Mucosa of stomach (tissue), 1 donor: ENCODE results near the gene ODF2.
"Not testable (repeated sequence)": the region's sequence is repeated elsewhere in the genome, so short reads cannot be mapped to it uniquely, and the experiment has no call there.

Source experiments
- H3K27me3 ChIP-seq: one replicate; pipeline ENCODE4 v1.7.0; 2013; ENCODE audit warnings: mild to moderate bottlenecking, low read length; ENCODE audit not compliant: control insufficient read depth, insufficient read depth
- H3K36me3 ChIP-seq: one replicate; pipeline ENCODE4 v1.7.0; 2013; ENCODE audit warnings: low read length; ENCODE audit not compliant: control insufficient read depth, insufficient read depth
- H3K4me1 ChIP-seq: one replicate; pipeline ENCODE4 v1.7.0; 2013; ENCODE audit warnings: mild to moderate bottlenecking, low read length; ENCODE audit not compliant: control insufficient read depth, insufficient read depth
- H3K4me3 ChIP-seq: one replicate; pipeline ENCODE4 v1.7.0; 2013; ENCODE audit warnings: low read length
- H3K9ac ChIP-seq: one replicate; pipeline ENCODE4 v1.7.0; 2013; ENCODE audit warnings: mild to moderate bottlenecking, low read length, moderate library complexity
- H3K9me3 ChIP-seq: one replicate; pipeline ENCODE4 v1.7.0; 2013; ENCODE audit warnings: mild to moderate bottlenecking, low read length, moderate library complexity; ENCODE audit not compliant: control insufficient read depth
- donor health status: Pancreatic carcinoma.

The ODF2 gene

GRCh38 chr9:128429513-128430086 lies 26.2 kb upstream of the ODF2 start:
- H3K4me1 ChIP-seq, result no peaks in the 10 kb centered on the region
- no peak overlapping the region for H3K9ac ChIP-seq
- no peaks in the 10 kb centered on the region for H3K27me3 ChIP-seq
- H3K9me3 ChIP-seq, result no peaks in the 10 kb centered on the region
- H3K4me3 ChIP-seq, result no peak overlapping the region
- H3K36me3 ChIP-seq, result no peaks in the 10 kb centered on the region

GRCh38 chr9:128431207-128431606 lies 24.6 kb upstream of the ODF2 start:
- Histone ChIP-seq H3K9ac (no peak overlapping the region), H3K4me3 (no peak overlapping the region), H3K27me3 (no peaks in the 10 kb centered on the region), H3K9me3 (no peaks in the 10 kb centered on the region), H3K4me1 (no peaks in the 10 kb centered on the region), H3K36me3 (no peaks in the 10 kb centered on the region)

GRCh38 chr9:128434340-128434739 lies 21.5 kb upstream of the ODF2 start:
- Histone ChIP-seq H3K4me1 (no peaks in the 10 kb centered on the region), H3K27me3 (no peaks in the 10 kb centered on the region), H3K36me3 (no peaks in the 10 kb centered on the region), H3K9ac (no peak overlapping the region), H3K9me3 (no peaks in the 10 kb centered on the region), H3K4me3 (no peak overlapping the region)

GRCh38 chr9:128435611-128436010 lies 20.2 kb upstream of the ODF2 start:
- Histone ChIP-seq H3K4me3 (no peak overlapping the region), H3K9ac (no peak overlapping the region), H3K4me1 (no peaks in the 10 kb centered on the region), H3K27me3 (no peaks in the 10 kb centered on the region), H3K36me3 (no peaks in the 10 kb centered on the region), H3K9me3 (no peaks in the 10 kb centered on the region)

GRCh38 chr9:128438343-128439109 lies 17.3 kb upstream of the ODF2 start:
- H3K9me3 ChIP-seq, result no peaks in the 10 kb centered on the region
- H3K36me3 ChIP-seq, result no peaks in the 10 kb centered on the region
- no peaks in the 10 kb centered on the region for H3K27me3 ChIP-seq
- no peak overlapping the region for H3K9ac ChIP-seq
- no peaks in the 10 kb centered on the region for H3K4me1 ChIP-seq
- no peak overlapping the region for H3K4me3 ChIP-seq

GRCh38 chr9:128439273-128439672 lies 16.5 kb upstream of the ODF2 start:
- H3K4me3 ChIP-seq, result no peak overlapping the region
- no peak overlapping the region for H3K9ac ChIP-seq
- no peaks in the 10 kb centered on the region for H3K27me3 ChIP-seq
- H3K9me3 ChIP-seq, result no peaks in the 10 kb centered on the region
- no peaks in the 10 kb centered on the region for H3K4me1 ChIP-seq
- H3K36me3 ChIP-seq, result no peaks in the 10 kb centered on the region

- Histone ChIP-seq H3K9me3 (no peaks in the 10 kb centered on the region), H3K4me1 (no peaks in the 10 kb centered on the region), H3K4me3 (no peak overlapping the region), H3K9ac (no peak overlapping the region), H3K27me3 (no peaks in the 10 kb centered on the region), H3K36me3 (no peaks in the 10 kb centered on the region)
Observed at GRCh38 chr9:128442150-128442549, 13.7 kb upstream of the ODF2 start.

GRCh38 chr9:128446505-128446904 lies 9.3 kb upstream of the ODF2 start:
- not testable (repeated sequence) for H3K9ac ChIP-seq, H3K36me3 ChIP-seq, H3K4me1 ChIP-seq, H3K27me3 ChIP-seq, H3K9me3 ChIP-seq, H3K4me3 ChIP-seq

- H3K9me3 ChIP-seq, result no peaks in the 10 kb centered on the region
- H3K4me1 ChIP-seq, result no peaks in the 10 kb centered on the region
- no peaks in the 10 kb centered on the region for H3K27me3 ChIP-seq
- H3K9ac ChIP-seq, result no peak overlapping the region
- no peak overlapping the region for H3K4me3 ChIP-seq
- H3K36me3 ChIP-seq, result no peaks in the 10 kb centered on the region
Observed at GRCh38 chr9:128448746-128449145, 7.1 kb upstream of the ODF2 start.

GRCh38 chr9:128454991-128455390 lies 815 bp upstream of the ODF2 start:
- H3K9ac ChIP-seq, result no peak overlapping the region
- peaks cover 4% of the 10 kb centered on the region for H3K4me1 ChIP-seq
- no peaks in the 10 kb centered on the region for H3K27me3 ChIP-seq
- no peaks in the 10 kb centered on the region for H3K9me3 ChIP-seq
- H3K36me3 ChIP-seq, result no peaks in the 10 kb centered on the region
- H3K4me3 ChIP-seq, result no peak overlapping the region

GRCh38 chr9:128456613-128457061 lies 831 bp downstream of the ODF2 start:
- H3K9me3 ChIP-seq, result no peaks in the 10 kb centered on the region
- no peaks in the 10 kb centered on the region for H3K27me3 ChIP-seq
- peak overlapping the region; percentile 87 for H3K4me3 ChIP-seq
- peaks cover 4% of the 10 kb centered on the region for H3K4me1 ChIP-seq
- H3K36me3 ChIP-seq, result no peaks in the 10 kb centered on the region
- H3K9ac ChIP-seq, result peak overlapping the region; percentile 64

GRCh38 chr9:128457207-128457606 lies 1.4 kb downstream of the ODF2 start:
- Histone ChIP-seq H3K36me3 (no peaks in the 10 kb centered on the region), H3K9ac (peak overlapping the region; percentile 64), H3K9me3 (no peaks in the 10 kb centered on the region), H3K4me1 (peaks cover 4% of the 10 kb centered on the region), H3K4me3 (peak overlapping the region; percentile 31), H3K27me3 (no peaks in the 10 kb centered on the region)
